ENCODE results near the gene MEGF8. TPM values are rescaled to one million over a fixed set of nuclear protein-coding genes. Genes with fewer than 3 reads are reported as not detected.

MEGF8 gene
- total RNA-seq, 1 donor from 2014 or later = 49.5 TPM

- no peak overlapping the region for H3K4me3 Mint-ChIP-seq (ENCODE audit: unreplicated experiment)
- H3K27ac Mint-ChIP-seq (ENCODE audit: unreplicated experiment) = no peak overlapping the region
- H3K36me3 Mint-ChIP-seq (ENCODE audit: low read depth) = peaks cover 14% of the 10 kb centered on the region
- H3K4me1 Mint-ChIP-seq (ENCODE audit: low read depth) = peaks cover 12% of the 10 kb centered on the region
- no peaks in the 10 kb centered on the region for H3K27me3 Mint-ChIP-seq (ENCODE audit: low read depth)
- TF ChIP-seq CTCF (IDR thresholded peaks at IDR 0.05) = no peak
- peaks cover 5% of the 10 kb centered on the region for H3K9me3 Mint-ChIP-seq (ENCODE audit: low read depth)
- DNase-seq (ENCODE audit: low spot score) = no peak
Measured at GRCh38 chr19:42368765-42369164, 43.3 kb downstream of the MEGF8 start.

GRCh38 chr19:42369433-42370067 is 44.1 kb downstream of the MEGF8 start:
- DNase-seq (ENCODE audit: low spot score) = no peak
- no peaks in the 10 kb centered on the region for H3K9me3 Mint-ChIP-seq (ENCODE audit: low read depth)
- no peaks in the 10 kb centered on the region for H3K27me3 Mint-ChIP-seq (ENCODE audit: low read depth)
- peaks cover 12% of the 10 kb centered on the region for H3K4me1 Mint-ChIP-seq (ENCODE audit: low read depth)
- no peak overlapping the region for H3K4me3 Mint-ChIP-seq (ENCODE audit: unreplicated experiment)
- H3K27ac Mint-ChIP-seq (ENCODE audit: unreplicated experiment) = no peak overlapping the region
- no peak for TF ChIP-seq CTCF (IDR thresholded peaks at IDR 0.05)
- peaks cover 10% of the 10 kb centered on the region for H3K36me3 Mint-ChIP-seq (ENCODE audit: low read depth)

GRCh38 chr19:42370068-42370520 is 44.7 kb downstream of the MEGF8 start:
- H3K4me1 Mint-ChIP-seq (ENCODE audit: low read depth) = peaks cover 12% of the 10 kb centered on the region
- H3K27me3 Mint-ChIP-seq (ENCODE audit: low read depth) = no peaks in the 10 kb centered on the region
- DNase-seq (ENCODE audit: low spot score) = no peak
- no peak overlapping the region for H3K27ac Mint-ChIP-seq (ENCODE audit: unreplicated experiment)
- H3K9me3 Mint-ChIP-seq (ENCODE audit: low read depth) = no peaks in the 10 kb centered on the region
- peaks cover 13% of the 10 kb centered on the region for H3K36me3 Mint-ChIP-seq (ENCODE audit: low read depth)
- no peak overlapping the region for H3K4me3 Mint-ChIP-seq (ENCODE audit: unreplicated experiment)
- no peak for TF ChIP-seq CTCF (IDR thresholded peaks at IDR 0.05)

GRCh38 chr19:42370626-42371175 is 45.3 kb downstream of the MEGF8 start:
- Mint-ChIP-seq H3K27me3 (ENCODE audit: low read depth) (no peaks in the 10 kb centered on the region), H3K9me3 (ENCODE audit: low read depth) (no peaks in the 10 kb centered on the region), H3K4me3 (ENCODE audit: unreplicated experiment) (no peak overlapping the region), H3K36me3 (ENCODE audit: low read depth) (peaks cover 13% of the 10 kb centered on the region), H3K4me1 (ENCODE audit: low read depth) (peaks cover 12% of the 10 kb centered on the region), H3K27ac (ENCODE audit: unreplicated experiment) (no peak overlapping the region)
- TF ChIP-seq CTCF (IDR thresholded peaks at IDR 0.05) = no peak
- DNase-seq (ENCODE audit: low spot score) = no peak

GRCh38 chr19:42374826-42375376 is 49.5 kb downstream of the MEGF8 start:
- H3K4me1 Mint-ChIP-seq (ENCODE audit: low read depth) = no peaks in the 10 kb centered on the region
- H3K27me3 Mint-ChIP-seq (ENCODE audit: low read depth) = peaks cover 5% of the 10 kb centered on the region
- no peaks in the 10 kb centered on the region for H3K9me3 Mint-ChIP-seq (ENCODE audit: low read depth)
- DNase-seq (ENCODE audit: low spot score) = no peak
- peaks cover 12% of the 10 kb centered on the region for H3K36me3 Mint-ChIP-seq (ENCODE audit: low read depth)
- H3K4me3 Mint-ChIP-seq (ENCODE audit: unreplicated experiment) = no peak overlapping the region
- no peak for TF ChIP-seq CTCF (IDR thresholded peaks at IDR 0.05)
- H3K27ac Mint-ChIP-seq (ENCODE audit: unreplicated experiment) = no peak overlapping the region

All from chondrocyte (in vitro differentiated cells).